H1 (cell line): ENCODE data around the gene VAV2. TPM values are rescaled to one million over a fixed set of nuclear protein-coding genes. Genes with fewer than 3 reads are reported as not detected.

ENCODE experiments used
- CTCF ChIA-PET: fragments of 300-600 bp; sonication (Branson Sonifier 250); formaldehyde crosslinking; loops from one replicate; lab custom pipeline; 2021; ENCODE audit not compliant: partially characterized antibody; lab: Charles Lee
- POLR2A ChIA-PET: fragments of 300-600 bp; sonication (Branson Sonifier 250); formaldehyde crosslinking; loops from one replicate; lab custom pipeline; 2021; ENCODE audit warnings: inconsistent platforms; ENCODE audit not compliant: partially characterized antibody; lab: Charles Lee
- DNase-seq, 2 experiments: peaks; one replicate each; pipeline versions ENCODE4 v3.0.0 to v3.0.0-alpha.2; 2010 to 2022; ENCODE audit warnings: low spot score in 2 of 2, low read depth in 1 of 2, mixed read lengths in 1 of 2
- FAIRE-seq: peaks from 2 replicates; lab custom pipeline; 2011; peaks lifted over from hg19 to GRCh38; lab: Jason Lieb, UNC
- H2AFZ ChIP-seq: 2 replicates; pipeline ENCODE4 v1.8.1; 2012; ENCODE audit warnings: low read length, inconsistent platforms
- H2AK5ac ChIP-seq: 2 replicates; pipeline ENCODE4 v1.6.1; 2013; ENCODE audit warnings: low read depth, low read length
- H2BK120ac ChIP-seq: replicated peaks from 2 replicates; pipeline ENCODE3; 2013; ENCODE audit warnings: low read depth, low read length, inconsistent platforms
- H2BK12ac ChIP-seq: 2 replicates; pipeline ENCODE4 v1.6.1; 2013; ENCODE audit warnings: low read depth, low read length
- H2BK15ac ChIP-seq: 2 replicates; pipeline ENCODE4 v1.6.1; 2013; ENCODE audit warnings: low read length
- H2BK20ac ChIP-seq: 2 replicates; pipeline ENCODE4 v1.6.1; 2013; ENCODE audit warnings: low read length
- H2BK5ac ChIP-seq: 2 replicates; pipeline ENCODE4 v1.6.1; 2013; ENCODE audit warnings: low read depth, low read length
- H3K14ac ChIP-seq: 2 replicates; pipeline ENCODE4 v1.6.1; 2013; ENCODE audit warnings: inconsistent platforms; ENCODE audit not compliant: insufficient read length
- H3K18ac ChIP-seq: 2 replicates; pipeline ENCODE4 v1.6.1; 2013; ENCODE audit warnings: low read length; ENCODE audit errors: extremely low read depth
- H3K23ac ChIP-seq: 2 replicates; pipeline ENCODE4 v1.6.1; 2013; ENCODE audit warnings: inconsistent platforms; ENCODE audit not compliant: insufficient read length
- H3K23me2 ChIP-seq: 2 replicates; pipeline ENCODE4 v1.6.1; 2013; ENCODE audit warnings: low read depth, low read length
- H3K27ac ChIP-seq: 2 replicates; pipeline ENCODE4 v1.6.1; 2011; ENCODE audit warnings: low read depth, low read length, inconsistent platforms
- H3K27me3 ChIP-seq, 4 experiments: replicated peaks in 1 of 4; 1 replicate in 1 of 4; 2 replicates in 3 of 4; pipeline versions ENCODE4 v1.6.1 to v1.8.1; 2011 to 2013; ENCODE audit warnings: low read length in 3 of 4, mild to moderate bottlenecking in 3 of 4, inconsistent platforms in 2 of 4, mixed read lengths in 2 of 4, moderate library complexity in 1 of 4; ENCODE audit not compliant: control insufficient read depth in 3 of 4, insufficient read depth in 3 of 4; ENCODE audit errors: extremely low read depth in 1 of 4
- H3K36me3 ChIP-seq, 4 experiments: 2 replicates each; pipeline versions ENCODE4 v1.6.1 to v1.8.1; 2011 to 2013; ENCODE audit warnings: mild to moderate bottlenecking in 4 of 4, low read length in 3 of 4, moderate library complexity in 2 of 4, control low read depth in 1 of 4, inconsistent platforms in 1 of 4; ENCODE audit not compliant: insufficient read depth in 4 of 4, control insufficient read depth in 2 of 4
- H3K4ac ChIP-seq: replicated peaks from 2 replicates; pipeline ENCODE3; 2013; ENCODE audit warnings: low read length, low read depth, mixed read lengths, inconsistent platforms; ENCODE audit not compliant: insufficient read length
- H3K4me1 ChIP-seq, 4 experiments: replicated peaks in 1 of 4; 1 replicate in 1 of 4; 2 replicates in 3 of 4; pipeline versions ENCODE4 v1.6.1 to v1.8.1; 2011 to 2013; ENCODE audit warnings: low read length in 3 of 4, inconsistent platforms in 2 of 4, mixed read lengths in 1 of 4; ENCODE audit not compliant: insufficient read depth in 4 of 4, control insufficient read depth in 3 of 4
- H3K4me2 ChIP-seq, 2 experiments: 2 replicates each; pipeline versions ENCODE4 v1.6.1 to v1.8.1; 2011 to 2013; ENCODE audit warnings: low read depth in 2 of 2, low read length in 2 of 2, control low read depth in 1 of 2, inconsistent platforms in 1 of 2, mild to moderate bottlenecking in 1 of 2; ENCODE audit not compliant: insufficient read depth in 1 of 2
- H3K4me3 ChIP-seq, 4 experiments: fragments of 200-600, 300-600 bp in 1 of 4; sonication (generic), shearing (Covaris generic), sonication (Bioruptor Twin) in 1 of 4; 2 replicates each; pipeline versions ENCODE4 v1.5.1 to v1.8.1; 2011 to 2016; ENCODE audit warnings: low read length in 4 of 4, low read depth in 3 of 4, control low read depth in 2 of 4, inconsistent platforms in 2 of 4, mild to moderate bottlenecking in 2 of 4, mixed read lengths in 1 of 4, moderate library complexity in 1 of 4; ENCODE audit not compliant: insufficient read depth in 2 of 4; ENCODE audit errors: extremely low read depth in 1 of 4
- H3K56ac ChIP-seq: replicated peaks from 2 replicates; pipeline ENCODE3; 2013; ENCODE audit warnings: low read depth, mild to moderate bottlenecking, mixed read lengths, low read length, inconsistent platforms; ENCODE audit not compliant: insufficient read length
- H3K79me1 ChIP-seq: 2 replicates; pipeline ENCODE4 v1.6.1; 2013; ENCODE audit warnings: low read depth, low read length, control low read depth
- H3K79me2 ChIP-seq, 2 experiments: 2 replicates each; pipeline versions ENCODE4 v1.6.1 to v1.8.1; 2012 to 2013; ENCODE audit warnings: low read length in 2 of 2, mild to moderate bottlenecking in 2 of 2, inconsistent platforms in 1 of 2; ENCODE audit not compliant: insufficient read depth in 2 of 2, control insufficient read depth in 1 of 2
- H3K9ac ChIP-seq, 4 experiments: replicated peaks in 1 of 4; 1 replicate in 1 of 4; 2 replicates in 3 of 4; pipeline versions ENCODE4 v1.6.1 to v1.8.1; 2011 to 2013; ENCODE audit warnings: low read depth in 3 of 4, low read length in 3 of 4, control low read depth in 2 of 4, mild to moderate bottlenecking in 2 of 4, moderate library complexity in 2 of 4, inconsistent platforms in 1 of 4; ENCODE audit errors: extremely low read depth in 1 of 4
- H3K9me3 ChIP-seq, 2 experiments: 2 replicates each; pipeline versions ENCODE4 v1.6.1 to v1.8.1; 2012 to 2013; ENCODE audit warnings: mild to moderate bottlenecking in 2 of 2, moderate library complexity in 2 of 2, control low read depth in 1 of 2, inconsistent platforms in 1 of 2, low read depth in 1 of 2, low read length in 1 of 2, mixed read lengths in 1 of 2; ENCODE audit not compliant: insufficient read depth in 2 of 2
- H4K20me1 ChIP-seq, 2 experiments: replicated peaks in 1 of 2; 2 replicates each; pipeline versions ENCODE3 to v1.8.1; 2011 to 2013; ENCODE audit warnings: inconsistent platforms in 2 of 2, low read length in 2 of 2, mild to moderate bottlenecking in 1 of 2; ENCODE audit not compliant: insufficient read depth in 2 of 2, control insufficient read depth in 1 of 2
- H4K5ac ChIP-seq: 2 replicates; pipeline ENCODE4 v1.6.1; 2013; ENCODE audit warnings: low read length, low read depth, mixed read lengths, inconsistent platforms; ENCODE audit not compliant: insufficient read length
- H4K8ac ChIP-seq: 2 replicates; pipeline ENCODE4 v1.8.0; 2013; ENCODE audit warnings: mild to moderate bottlenecking, moderate library complexity, low read length, inconsistent platforms; ENCODE audit not compliant: insufficient read depth; ENCODE audit errors: extremely low read depth
- H4K91ac ChIP-seq: replicated peaks from 2 replicates; pipeline ENCODE3; 2013; ENCODE audit warnings: low read length, mixed read lengths, inconsistent platforms; ENCODE audit not compliant: insufficient read length
- TAF7 ChIP-seq: optimal IDR thresholded peaks from 2 replicates; pipeline ENCODE3; 2011; ENCODE audit warnings: low read depth, mild to moderate bottlenecking, inconsistent platforms, low read length, moderate library complexity, borderline replicate concordance
- WGBS, 2 experiments: shearing (Covaris generic) in 1 of 2; methylation state at CpG; one replicate each; pipeline versions ENCODE4 v1.1.6 to v1.1.7; 2013 to 2015; ENCODE audit warnings: low lambda C conversion rate in 2 of 2, mixed read lengths in 2 of 2, inconsistent platforms in 1 of 2, low coverage in 1 of 2, missing lambda C conversion rate in 1 of 2; ENCODE audit not compliant: insufficient replicate concordance in 2 of 2, insufficient coverage in 1 of 2, insufficient read length in 1 of 2; ENCODE audit errors: extremely low coverage in 1 of 2, missing lambda C conversion rate in 1 of 2; 5-methylcytosine and 5-hydroxymethylcytosine counted together
- polyA plus RNA-seq, 7 experiments: library from polyadenylated mRNA; depleted of rRNA in 3 of 7; stranded (reverse) in 5 of 7; unstranded in 2 of 7; fragments of >200 nt in 5 of 7; fragments of 200-250 nt in 2 of 7; gene quantifications; 1 replicate in 5 of 7; 2 replicates in 1 of 7; 4 replicates in 1 of 7; pipeline versions ENCODE4 v1.2.1 to v1.2.3, GENCODE V29; 2011 to 2013; ENCODE audit warnings: missing spikeins in 2 of 7, mixed read lengths in 2 of 7
- total RNA-seq: library from RNA; stranded (reverse); fragmentation: NEBNext Ultra II Directional; extraction: Animal tissue kit (Norgen Biotek cat#: 25700); gene quantifications from 2 replicates; pipeline ENCODE4 v1.2.1, GENCODE V29; 2021

The VAV2 gene
- total and polyA plus RNA-seq, 2 of the 8 experiments (the other 6 are each of a cell fraction or from before 2014, with no cell fraction given): 13.6 to 37.6 TPM

DNA sequence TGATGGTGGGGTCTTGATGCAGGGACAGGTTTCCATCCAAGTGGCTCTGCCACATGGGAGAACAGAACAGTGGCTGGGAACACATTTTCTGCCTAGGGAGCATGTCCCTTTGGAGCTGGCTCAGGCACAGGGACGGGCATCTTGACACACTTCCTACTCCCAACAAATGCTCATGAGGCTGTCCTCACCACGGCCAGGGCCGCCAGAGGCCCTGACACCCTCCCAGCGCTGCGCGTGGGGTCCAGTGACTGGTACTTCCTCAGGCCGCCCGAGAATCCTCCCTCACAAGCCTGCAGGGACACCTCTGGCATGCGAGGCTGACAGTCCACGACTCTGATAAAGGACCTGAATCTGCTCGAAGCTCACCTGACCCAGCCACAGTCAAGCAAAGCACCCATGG is 193.0 kb downstream of the VAV2 start:
- H3K18ac ChIP-seq: no peak overlapping the region
- H3K4me3 ChIP-seq: no peak overlapping the region
- WGBS, 2 experiments: 90% methylated on average over 11 of the region's 11 CpGs; no CpG with 5 or more reads in 1 of the 2 experiments
- H3K4ac ChIP-seq: no peak overlapping the region
- no peak overlapping the region for H4K8ac ChIP-seq
- CTCF ChIA-PET: interaction anchor here (0.9 kb wide), 1 partner anchor 195 kb away, joined by 5 read pairs; no protein-coding TSS in a partner anchor
- no peaks in the 10 kb centered on the region for H3K79me2 ChIP-seq
- DNase-seq: no peak
- H2AFZ ChIP-seq: no peak overlapping the region
- no peaks in the 10 kb centered on the region for H3K9me3 ChIP-seq
- no peak overlapping the region for H2BK12ac ChIP-seq
- H3K27me3 ChIP-seq: no peaks in the 10 kb centered on the region
- H2BK20ac ChIP-seq: no peak overlapping the region
- POLR2A ChIA-PET: no interaction called here
- H3K56ac ChIP-seq: no peak overlapping the region
- H3K27ac ChIP-seq: no peak overlapping the region
- no peaks in the 10 kb centered on the region for H3K79me1 ChIP-seq
- H4K91ac ChIP-seq: no peak overlapping the region
- TF ChIP-seq TAF7: no peak
- H3K36me3 ChIP-seq: no peaks in the 10 kb centered on the region; a peak in 2 of 8 replicates
- no peak overlapping the region for H2BK5ac ChIP-seq
- H3K14ac ChIP-seq: no peak overlapping the region
- H4K20me1 ChIP-seq: peaks cover 0 to 3% of the 10 kb centered on the region in 2 experiments
- no peak overlapping the region for H4K5ac ChIP-seq
- H3K23me2 ChIP-seq: no peaks in the 10 kb centered on the region
- no peak overlapping the region for H3K4me2 ChIP-seq
- H3K4me1 ChIP-seq: peaks cover 0 to 5% (median 1%) of the 10 kb centered on the region in 4 experiments; a peak in 5 of 7 replicates
- H3K9ac ChIP-seq: no peak overlapping the region
- H2BK120ac ChIP-seq: no peak overlapping the region
- H2AK5ac ChIP-seq: no peak overlapping the region
- H2BK15ac ChIP-seq: no peak overlapping the region
- no peak overlapping the region for H3K23ac ChIP-seq
- FAIRE-seq: no peak
